HL-60/S4 treated with phorbol 12-myristate 13-acetate at 8.2 ng/mL for 4 days and 3 days (cell line): ENCODE data around the gene IL6.

Source experiments
- in situ Hi-C: fragments of 300-500 bp; cut with MboI; formaldehyde crosslinking; loops from 2 replicates; pipeline ENCODE4 v1.15.0; 2022; ENCODE audit warnings: low sequenced_read_pairs

IL6 gene

DNA sequence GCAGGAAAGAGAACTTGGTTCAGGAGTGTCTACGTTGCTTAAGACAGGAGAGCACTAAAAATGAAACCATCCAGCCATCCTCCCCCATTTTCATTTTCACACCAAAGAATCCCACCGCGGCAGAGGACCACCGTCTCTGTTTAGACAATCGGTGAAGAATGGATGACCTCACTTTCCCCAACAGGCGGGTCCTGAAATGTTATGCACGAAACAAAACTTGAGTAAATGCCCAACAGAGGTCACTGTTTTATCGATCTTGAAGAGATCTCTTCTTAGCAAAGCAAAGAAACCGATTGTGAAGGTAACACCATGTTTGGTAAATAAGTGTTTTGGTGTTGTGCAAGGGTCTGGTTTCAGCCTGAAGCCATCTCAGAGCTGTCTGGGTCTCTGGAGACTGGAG, 1.4 kb upstream of the IL6 start:
- in situ Hi-C loops: loop anchor here (10.0 kb wide), 1 partner anchor 161 kb away; no protein-coding TSS in a partner anchor

DNA sequence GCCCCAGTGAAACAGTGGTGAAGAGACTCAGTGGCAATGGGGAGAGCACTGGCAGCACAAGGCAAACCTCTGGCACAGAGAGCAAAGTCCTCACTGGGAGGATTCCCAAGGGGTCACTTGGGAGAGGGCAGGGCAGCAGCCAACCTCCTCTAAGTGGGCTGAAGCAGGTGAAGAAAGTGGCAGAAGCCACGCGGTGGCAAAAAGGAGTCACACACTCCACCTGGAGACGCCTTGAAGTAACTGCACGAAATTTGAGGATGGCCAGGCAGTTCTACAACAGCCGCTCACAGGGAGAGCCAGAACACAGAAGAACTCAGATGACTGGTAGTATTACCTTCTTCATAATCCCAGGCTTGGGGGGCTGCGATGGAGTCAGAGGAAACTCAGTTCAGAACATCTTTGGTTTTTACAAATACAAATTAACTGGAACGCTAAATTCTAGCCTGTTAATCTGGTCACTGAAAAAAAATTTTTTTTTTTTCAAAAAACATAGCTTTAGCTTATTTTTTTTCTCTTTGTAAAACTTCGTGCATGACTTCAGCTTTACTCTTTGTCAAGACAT, 574 bp upstream of the IL6 start:
- in situ Hi-C loops: loop anchor here (10.0 kb wide), 1 partner anchor 162 kb away; no protein-coding TSS in a partner anchor

DNA sequence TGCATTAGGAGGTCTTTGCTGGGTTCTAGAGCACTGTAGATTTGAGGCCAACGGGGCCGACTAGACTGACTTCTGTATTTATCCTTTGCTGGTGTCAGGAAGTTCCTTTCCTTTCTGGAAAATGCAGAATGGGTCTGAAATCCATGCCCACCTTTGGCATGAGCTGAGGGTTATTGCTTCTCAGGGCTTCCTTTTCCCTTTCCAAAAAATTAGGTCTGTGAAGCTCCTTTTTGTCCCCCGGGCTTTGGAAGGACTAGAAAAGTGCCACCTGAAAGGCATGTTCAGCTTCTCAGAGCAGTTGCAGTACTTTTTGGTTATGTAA, 675 bp downstream of the IL6 start:
- in situ Hi-C loops: loop anchor here (10.0 kb wide), 1 partner anchor 163 kb away; no protein-coding TSS in a partner anchor

DNA sequence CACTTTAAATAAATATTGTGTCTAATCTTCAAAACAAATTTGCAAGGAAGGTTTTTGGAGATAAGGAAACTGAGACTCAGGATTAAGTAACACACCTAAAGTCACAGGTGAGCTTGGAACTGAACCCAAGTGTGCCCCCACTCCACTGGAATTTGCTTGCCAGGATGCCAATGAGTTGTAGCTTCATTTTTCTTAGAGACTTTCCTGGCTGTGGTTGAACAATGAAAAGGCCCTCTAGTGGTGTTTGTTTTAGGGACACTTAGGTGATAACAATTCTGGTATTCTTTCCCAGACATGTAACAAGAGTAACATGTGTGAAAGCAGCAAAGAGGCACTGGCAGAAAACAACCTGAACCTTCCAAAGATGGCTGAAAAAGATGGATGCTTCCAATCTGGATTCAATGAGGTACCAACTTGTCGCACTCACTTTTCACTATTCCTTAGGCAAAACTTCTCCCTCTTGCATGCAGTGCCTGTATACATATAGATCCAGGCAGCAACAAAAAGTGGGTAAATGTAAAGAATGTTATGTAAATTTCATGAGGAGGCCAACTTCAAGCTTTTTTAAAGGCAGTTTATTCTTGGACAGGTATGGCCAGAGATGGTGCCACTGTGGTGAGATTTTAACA, 1.5 kb downstream of the IL6 start:
- in situ Hi-C loops: loop anchor here (10.0 kb wide), 1 partner anchor 164 kb away; no protein-coding TSS in a partner anchor

DNA sequence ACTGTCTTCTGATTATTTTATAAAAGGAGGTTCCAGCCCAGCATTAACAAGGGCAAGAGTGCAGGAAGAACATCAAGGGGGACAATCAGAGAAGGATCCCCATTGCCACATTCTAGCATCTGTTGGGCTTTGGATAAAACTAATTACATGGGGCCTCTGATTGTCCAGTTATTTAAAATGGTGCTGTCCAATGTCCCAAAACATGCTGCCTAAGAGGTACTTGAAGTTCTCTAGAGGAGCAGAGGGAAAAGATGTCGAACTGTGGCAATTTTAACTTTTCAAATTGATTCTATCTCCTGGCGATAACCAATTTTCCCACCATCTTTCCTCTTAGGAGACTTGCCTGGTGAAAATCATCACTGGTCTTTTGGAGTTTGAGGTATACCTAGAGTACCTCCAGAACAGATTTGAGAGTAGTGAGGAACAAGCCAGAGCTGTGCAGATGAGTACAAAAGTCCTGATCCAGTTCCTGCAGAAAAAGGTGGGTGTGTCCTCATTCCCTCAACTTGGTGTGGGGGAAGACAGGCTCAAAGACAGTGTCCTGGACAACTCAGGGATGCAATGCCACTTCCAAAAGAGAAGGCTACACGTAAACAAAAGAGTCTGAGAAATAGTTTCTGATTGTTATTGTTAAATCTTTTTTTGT, 2.3 kb downstream of the IL6 start:
- in situ Hi-C loops: loop anchor here (10.0 kb wide), 1 partner anchor 165 kb away; no protein-coding TSS in a partner anchor

DNA sequence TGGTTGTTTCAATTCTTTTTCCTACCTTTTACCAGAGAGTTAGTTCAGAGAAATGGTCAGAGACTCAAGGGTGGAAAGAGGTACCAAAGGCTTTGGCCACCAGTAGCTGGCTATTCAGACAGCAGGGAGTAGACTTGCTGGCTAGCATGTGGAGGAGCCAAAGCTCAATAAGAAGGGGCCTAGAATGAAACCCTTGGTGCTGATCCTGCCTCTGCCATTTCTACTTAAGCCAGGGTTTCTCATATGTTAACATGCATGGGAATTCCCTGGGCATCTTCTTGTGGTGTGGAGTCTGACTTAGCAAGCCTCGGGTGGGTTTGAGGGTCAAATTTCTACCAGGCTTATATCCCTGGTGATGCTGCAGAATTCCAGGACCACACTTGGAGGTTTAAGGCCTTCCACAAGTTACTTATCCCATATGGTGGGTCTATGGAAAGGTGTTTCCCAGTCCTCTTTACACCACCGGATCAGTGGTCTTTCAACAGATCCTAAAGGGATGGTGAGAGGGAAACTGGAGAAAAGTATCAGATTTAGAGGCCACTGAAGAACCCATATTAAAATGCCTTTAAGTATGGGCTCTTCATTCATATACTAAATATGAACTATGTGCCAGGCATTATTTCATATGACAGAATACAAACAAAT, 3.2 kb downstream of the IL6 start:
- in situ Hi-C loops: no loop called here

DNA sequence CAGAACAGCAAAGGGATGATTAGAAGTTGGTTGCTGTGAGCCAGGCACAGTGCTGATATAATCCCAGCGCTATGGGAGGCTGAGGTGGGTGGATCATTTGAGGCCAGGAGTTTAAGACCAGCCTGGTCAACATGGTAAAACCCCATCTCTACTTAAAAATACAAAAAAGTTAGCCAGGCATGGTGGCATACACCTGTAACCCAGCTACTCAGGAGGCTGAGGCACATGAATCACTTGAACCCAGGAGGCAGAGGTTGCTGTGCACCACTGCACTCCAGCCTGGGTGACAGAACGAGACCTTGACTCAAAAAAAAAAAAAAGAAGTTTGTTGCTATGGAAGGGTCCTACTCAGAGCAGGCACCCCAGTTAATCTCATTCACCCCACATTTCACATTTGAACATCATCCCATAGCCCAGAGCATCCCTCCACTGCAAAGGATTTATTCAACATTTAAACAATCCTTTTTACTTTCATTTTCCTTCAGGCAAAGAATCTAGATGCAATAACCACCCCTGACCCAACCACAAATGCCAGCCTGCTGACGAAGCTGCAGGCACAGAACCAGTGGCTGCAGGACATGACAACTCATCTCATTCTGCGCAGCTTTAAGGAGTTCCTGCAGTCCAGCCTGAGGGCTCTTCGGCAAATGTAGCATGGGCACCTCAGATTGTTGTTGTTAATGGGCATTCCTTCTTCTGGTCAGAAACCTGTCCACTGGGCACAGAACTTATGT, 4.1 kb downstream of the IL6 start:
- in situ Hi-C loops: no loop called here

DNA sequence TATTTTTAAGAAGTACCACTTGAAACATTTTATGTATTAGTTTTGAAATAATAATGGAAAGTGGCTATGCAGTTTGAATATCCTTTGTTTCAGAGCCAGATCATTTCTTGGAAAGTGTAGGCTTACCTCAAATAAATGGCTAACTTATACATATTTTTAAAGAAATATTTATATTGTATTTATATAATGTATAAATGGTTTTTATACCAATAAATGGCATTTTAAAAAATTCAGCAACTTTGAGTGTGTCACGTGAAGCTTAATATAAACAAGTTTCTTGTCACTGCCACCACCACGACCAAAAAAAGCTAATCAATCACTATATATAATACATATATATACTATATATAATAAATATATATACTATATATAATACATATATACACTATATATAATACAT, 4.8 kb downstream of the IL6 start:
- in situ Hi-C loops: no loop called here

DNA sequence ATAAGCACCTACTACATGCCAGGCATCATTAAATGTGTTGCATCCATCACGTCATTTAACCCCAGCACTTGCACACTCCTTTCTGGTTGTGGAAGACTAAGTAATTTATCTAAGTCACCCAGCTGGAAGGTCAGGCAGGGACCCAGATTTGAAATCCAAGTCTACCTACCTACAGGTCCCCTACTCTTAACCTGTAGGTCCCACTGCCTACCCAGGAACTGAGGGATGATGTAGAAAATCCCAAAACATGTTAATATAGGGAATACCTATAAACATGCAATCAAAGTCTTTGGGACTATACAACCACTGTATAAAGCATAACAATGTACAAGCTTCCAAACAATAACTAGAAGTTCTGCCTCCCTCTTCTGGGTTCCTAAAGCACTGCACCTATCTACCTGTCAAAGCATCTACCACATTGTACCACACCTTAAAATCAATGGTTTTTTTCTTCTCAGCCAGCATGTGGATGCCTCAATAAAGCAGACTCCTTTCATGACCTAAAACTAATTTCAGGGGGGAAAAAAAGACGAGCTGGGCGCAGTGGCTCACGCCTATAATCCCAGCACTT, 5.6 kb downstream of the IL6 start:
- in situ Hi-C loops: no loop called here

DNA sequence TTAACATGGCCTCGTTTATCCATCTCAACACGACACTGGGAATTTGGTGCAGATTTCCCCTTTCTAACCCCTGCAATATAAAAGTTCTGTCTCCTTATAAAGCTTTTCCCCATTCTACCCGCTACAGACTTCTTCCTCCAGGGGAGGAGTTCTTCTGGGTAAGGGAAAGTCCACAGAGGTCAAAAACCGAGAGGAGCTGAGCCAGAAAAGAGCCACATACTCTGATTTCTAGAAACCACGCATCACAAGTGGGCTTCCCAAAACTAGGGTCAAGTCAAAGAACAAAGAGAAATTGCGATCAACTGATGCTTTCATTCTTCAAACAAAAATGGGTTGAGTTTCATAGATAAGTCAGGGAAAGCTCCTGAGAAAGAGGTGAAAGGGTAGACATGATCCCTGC, 6.8 kb downstream of the IL6 start:
- in situ Hi-C loops: no loop called here

DNA sequence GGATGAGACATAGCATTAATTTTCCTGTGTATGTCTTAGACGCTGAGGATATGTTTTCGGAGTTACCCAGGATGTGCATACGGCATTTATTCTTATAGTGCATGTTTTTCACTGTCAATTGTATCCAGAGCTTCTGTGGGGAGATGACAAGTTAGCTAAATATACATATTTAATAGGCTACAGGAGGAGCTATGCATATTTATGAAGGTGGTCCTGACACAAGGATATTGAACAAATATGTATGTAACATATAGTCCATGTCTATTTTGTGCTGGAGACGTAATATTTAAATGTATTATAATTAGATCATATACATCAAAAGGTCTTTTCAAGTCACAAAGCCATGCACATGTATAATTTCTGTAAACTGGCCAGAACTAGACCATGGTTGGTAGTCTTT, 16.0 kb downstream of the IL6 start:
- in situ Hi-C loops: no loop called here

DNA sequence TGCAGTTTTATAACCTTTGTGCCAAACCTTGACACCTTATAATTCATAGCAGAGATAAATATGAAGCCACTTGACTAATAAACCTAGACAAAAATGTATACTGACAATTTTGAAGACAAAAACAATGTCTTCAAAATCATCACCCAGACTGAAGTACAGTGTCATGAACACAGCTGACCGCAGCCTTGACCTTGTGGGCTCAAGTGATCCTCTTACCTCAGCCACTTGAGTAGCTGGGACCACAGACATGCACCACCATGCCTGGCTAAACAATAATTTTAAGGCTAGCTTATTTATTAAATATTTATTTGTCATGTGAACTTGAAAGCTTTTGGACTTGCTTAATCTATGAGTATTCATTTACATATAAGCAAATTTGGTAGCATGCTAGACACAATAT, 24.3 kb downstream of the IL6 start:
- in situ Hi-C loops: no loop called here

DNA sequence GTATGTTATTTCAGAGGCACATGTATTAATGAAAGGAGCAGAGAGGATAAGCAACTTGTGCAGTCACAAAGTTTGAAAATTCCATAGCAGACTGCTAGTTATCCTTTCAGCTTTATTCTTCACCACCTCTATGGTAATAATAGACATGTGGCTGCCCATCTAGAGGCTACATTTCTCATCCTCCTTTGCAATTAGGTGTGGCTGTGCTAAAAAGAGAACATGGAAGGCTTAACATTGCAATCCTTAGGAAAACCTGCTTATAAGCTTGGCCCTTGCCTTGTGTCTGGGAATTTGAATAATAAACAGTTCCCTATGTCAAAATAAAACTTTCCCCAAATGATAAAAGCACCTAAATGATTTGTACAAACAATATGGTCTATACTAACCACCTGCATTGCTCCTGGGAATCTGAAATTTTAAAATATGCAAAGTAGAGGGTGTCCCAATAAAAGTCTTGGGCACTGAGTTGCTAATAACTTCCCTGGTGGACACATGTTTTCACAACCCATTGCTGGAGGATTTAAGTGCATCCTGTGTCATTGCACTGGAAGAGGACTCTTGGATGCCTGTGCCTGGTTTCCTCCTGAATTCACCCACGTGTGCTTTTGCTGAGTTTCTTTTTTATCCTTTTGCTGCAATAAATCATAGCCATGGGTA, 30.5 kb downstream of the IL6 start:
- in situ Hi-C loops: no loop called here

DNA sequence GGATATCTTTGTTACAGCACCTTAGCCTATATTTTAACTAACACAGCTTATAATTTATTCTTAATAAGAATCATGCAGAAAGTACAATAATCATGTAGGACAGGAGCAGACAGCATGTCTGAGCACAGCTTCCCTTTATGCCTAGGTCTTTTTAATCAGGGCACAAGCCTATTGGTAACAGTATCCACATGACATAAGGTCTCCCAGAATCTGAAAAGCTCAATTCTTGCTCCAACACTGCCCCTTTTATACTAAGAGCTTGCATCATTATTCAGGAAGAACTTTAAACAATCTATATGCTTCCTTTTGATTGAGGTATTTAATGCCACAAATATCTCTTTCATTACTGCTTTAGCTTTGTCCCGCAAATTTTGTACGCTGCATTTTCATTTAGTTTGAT, 31.6 kb downstream of the IL6 start:
- in situ Hi-C loops: no loop called here

DNA sequence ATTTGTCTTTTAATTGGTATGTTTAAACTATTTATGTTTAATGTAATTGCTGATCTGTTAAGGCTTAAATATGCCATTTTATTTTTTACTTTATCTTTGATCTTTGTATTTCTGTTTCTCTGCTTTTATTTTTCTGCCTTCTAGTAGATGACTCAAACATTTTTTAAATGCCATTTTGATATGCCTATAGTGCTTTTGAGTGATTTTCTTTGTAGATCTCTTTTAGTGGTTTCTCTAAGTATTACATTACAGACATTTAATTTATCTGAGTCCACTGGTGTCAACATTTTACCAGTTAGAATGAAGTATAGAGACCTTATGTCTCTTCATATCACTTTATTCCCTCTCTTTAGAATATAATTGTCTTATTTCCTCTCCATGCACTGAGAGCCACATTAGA, 32.7 kb downstream of the IL6 start:
- in situ Hi-C loops: no loop called here

DNA sequence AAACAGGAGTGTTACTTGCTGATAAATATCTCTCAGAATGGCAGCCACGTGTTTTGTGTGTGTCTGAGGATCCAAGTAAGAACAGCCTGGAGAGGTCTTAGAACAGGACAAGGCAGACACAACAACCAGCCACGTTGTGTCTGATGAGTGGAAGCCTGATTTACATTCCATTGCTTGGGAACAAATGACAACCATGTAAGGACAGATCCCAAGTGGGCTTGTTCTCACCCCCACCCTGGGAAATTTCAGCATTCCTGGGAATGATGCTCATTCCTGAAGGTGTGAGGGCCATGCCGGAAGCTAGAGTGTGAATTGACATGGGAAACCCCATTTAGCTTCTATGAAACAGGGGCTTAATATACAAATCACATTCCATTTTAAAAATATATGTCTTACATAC, 35.9 kb downstream of the IL6 start:
- in situ Hi-C loops: no loop called here

DNA sequence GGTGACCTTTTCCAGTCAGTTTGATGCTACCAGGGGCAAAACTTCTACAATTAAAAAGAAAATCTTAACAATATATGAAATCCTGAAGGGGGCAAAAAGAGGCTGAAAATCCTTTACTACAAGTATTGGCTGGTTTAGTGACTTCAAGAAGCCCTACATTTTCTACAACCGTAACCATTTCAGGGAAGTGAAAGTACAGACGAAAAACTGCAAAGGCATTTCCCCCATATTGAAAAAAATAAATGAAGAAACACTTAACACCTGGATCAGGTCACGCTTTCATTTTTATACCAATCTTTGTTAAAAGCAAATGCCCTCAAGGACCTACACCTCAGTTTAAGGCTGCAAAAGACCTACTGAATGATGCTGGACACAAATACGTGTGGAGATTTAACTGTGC, 38.6 kb downstream of the IL6 start:
- in situ Hi-C loops: no loop called here

DNA sequence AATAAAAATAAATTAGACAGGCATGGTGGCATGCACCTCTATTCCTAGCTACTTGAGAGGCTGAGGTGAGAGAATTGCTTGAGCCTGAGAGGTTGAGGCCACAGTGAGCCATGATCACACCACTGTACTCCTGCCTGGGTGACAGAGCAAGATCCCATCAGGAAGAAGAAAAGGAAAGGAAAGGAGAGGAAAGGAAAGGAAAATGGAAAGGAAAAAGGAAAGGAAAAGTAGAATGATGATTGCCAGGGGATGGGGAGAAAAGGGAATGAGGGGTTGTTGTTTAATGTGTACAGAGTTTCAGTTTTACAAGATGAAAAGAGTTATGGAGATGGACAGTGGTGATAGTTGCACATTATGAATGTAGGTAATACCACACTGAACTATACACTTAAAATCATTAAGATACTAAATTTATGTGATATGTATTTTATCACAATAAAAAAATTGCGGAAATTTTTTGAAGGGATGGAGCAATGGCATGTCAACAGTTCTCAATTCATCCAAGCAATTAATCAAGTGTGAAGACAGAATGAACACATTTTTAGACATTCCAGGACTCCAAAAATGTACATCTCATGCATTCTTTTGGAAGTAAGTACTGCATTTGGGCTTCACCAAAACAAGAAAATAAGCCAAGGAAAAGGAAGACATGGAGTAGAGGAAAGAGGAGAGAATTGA, 44.3 kb downstream of the IL6 start:
- in situ Hi-C loops: no loop called here

DNA sequence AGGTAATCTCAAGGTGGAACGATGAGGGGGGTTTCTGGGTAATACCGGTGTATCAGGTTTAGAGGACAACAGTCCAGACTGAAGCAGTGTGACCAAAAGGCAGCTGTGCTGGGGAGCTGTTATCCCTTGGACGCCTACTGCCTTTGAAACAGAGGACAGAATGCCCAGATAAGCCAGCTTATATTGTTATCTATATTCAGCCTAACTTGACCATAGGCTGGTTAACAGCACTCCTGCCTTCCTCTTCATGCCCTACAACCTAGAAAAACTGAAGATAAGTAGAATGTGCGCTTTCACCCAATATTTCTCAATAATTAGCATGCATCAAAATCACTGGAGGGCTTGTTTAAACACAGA, 44.9 kb downstream of the IL6 start:
- in situ Hi-C loops: no loop called here

DNA sequence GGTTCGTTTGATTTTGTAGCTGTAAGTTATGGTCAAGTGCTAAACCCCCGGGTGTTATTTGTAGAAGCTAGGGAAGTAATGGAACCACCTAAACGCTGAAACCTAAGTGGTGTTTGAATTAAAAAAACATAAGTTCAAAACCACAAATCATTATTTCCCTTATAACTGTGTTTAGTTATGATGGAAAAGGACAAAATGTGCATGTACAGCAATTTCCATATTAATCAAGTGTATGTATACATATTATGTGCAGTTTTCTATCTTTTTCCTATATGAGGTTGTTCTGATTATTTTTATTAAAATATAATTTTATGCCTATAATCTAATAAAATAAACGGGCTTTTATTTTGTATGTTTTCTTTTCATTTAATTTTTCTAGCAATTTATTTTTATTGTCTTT, 45.9 kb downstream of the IL6 start:
- in situ Hi-C loops: no loop called here
